ENCODE data around the gene OVAAL. TPM values are rescaled to one million over a fixed set of nuclear protein-coding genes. Genes with fewer than 3 reads are reported as not detected.

OVAAL gene
- polyA plus RNA-seq, 3 donors: not detected

DNA sequence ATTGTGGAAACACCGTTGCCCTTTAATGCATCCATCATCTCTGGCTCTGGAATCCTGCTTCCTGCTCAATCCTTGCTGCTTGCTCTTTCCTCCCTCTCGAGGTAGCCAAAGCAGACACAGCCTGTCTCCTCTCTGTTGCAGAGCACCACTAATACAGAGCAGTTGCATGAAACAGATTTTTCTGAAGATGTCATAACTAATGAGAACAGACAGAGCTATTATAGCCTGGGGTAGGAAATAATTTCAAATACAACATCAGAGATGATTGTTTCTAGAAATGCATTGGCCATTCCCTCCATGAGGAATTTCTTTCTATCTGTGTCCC, 33.1 kb upstream of the OVAAL start:
- H3K9me3 ChIP-seq (replicated peaks in 1 of 2; ENCODE audit: control insufficient read depth in 1 of 2, insufficient read depth in 1 of 2, low read length in 2 of 2): no peaks in the 10 kb centered on the region

DNA sequence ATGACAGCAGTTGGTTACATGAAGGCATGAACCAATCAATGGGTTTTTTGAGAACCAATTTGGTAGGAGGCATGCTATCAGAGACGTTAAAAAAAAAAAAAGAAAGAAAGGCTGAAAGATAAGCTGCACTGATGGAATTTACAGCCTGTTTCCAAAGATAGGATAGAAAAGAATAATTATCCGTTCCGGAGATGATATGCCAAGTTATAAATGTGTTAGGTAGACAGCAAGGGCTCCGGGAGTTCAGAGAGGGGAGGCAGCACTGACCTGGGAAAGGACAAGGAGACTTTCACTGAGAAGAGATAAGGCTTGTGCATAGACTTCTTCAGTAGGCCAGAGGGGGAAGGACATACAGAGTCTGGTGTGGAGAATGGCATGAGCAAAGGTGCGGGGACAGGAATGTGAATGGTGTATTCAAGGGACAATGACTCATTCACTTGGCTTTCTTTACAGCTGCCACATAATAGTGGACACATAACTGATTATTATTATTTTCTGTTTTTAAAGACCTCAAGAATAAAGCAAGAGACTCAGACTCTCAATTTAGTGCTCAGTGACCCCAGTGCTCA, 31.6 kb upstream of the OVAAL start:
- TF ChIP-seq, protein P1, sequence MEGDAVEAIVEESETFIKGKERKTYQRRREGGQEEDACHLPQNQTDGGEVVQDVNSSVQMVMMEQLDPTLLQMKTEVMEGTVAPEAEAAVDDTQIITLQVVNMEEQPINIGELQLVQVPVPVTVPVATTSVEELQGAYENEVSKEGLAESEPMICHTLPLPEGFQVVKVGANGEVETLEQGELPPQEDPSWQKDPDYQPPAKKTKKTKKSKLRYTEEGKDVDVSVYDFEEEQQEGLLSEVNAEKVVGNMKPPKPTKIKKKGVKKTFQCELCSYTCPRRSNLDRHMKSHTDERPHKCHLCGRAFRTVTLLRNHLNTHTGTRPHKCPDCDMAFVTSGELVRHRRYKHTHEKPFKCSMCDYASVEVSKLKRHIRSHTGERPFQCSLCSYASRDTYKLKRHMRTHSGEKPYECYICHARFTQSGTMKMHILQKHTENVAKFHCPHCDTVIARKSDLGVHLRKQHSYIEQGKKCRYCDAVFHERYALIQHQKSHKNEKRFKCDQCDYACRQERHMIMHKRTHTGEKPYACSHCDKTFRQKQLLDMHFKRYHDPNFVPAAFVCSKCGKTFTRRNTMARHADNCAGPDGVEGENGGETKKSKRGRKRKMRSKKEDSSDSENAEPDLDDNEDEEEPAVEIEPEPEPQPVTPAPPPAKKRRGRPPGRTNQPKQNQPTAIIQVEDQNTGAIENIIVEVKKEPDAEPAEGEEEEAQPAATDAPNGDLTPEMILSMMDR (IDR thresholded peaks at IDR 0.05): no peak
- H3K36me3 ChIP-seq (replicated peaks in 1 of 2; ENCODE audit: control insufficient read depth in 1 of 2, insufficient read depth in 2 of 2, low read length in 2 of 2): no peaks in the 10 kb centered on the region
- H3K9ac ChIP-seq (ENCODE audit: insufficient read depth, low read length, poor library complexity, severe bottlenecking): no peak overlapping the region
- no peaks in the 10 kb centered on the region for H3K9me3 ChIP-seq (replicated peaks in 1 of 2; ENCODE audit: control insufficient read depth in 1 of 2, insufficient read depth in 1 of 2, low read length in 2 of 2)
- Mint-ChIP-seq H3K27ac (no peak overlapping the region), H3K4me1 (peaks cover 10% of the 10 kb centered on the region), H3K9me3 (no peaks in the 10 kb centered on the region), H3K4me3 (no peak overlapping the region), H3K36me3 (no peaks in the 10 kb centered on the region), H3K27me3 (ENCODE audit: low read depth in 3 of 3) (peaks cover 0 to 4% (median 0%) of the 10 kb centered on the region in 3 donors)
- H3K79me2 ChIP-seq (ENCODE audit: insufficient read depth, low read length): no peaks in the 10 kb centered on the region
- H3K27me3 ChIP-seq (ENCODE audit: control insufficient read depth in 2 of 2, insufficient read depth in 2 of 2, low read length in 2 of 2): no peaks in the 10 kb centered on the region
- H3K4me2 ChIP-seq (replicated peaks; ENCODE audit: extremely low read depth, low read length, poor library complexity, severe bottlenecking): no peak overlapping the region
- intact Hi-C loops (cut with micrococcal nuclease): no loop called here
- H3K4me3 ChIP-seq (replicated peaks in 1 of 3; ENCODE audit: low read depth in 2 of 3, low read length in 3 of 3): no peak overlapping the region
- DNase-seq: no peak
- no peaks in the 10 kb centered on the region for H4K20me1 ChIP-seq (ENCODE audit: insufficient read depth, low read length)
- peaks cover 5 to 8% of the 10 kb centered on the region in 2 donors for H3K4me1 ChIP-seq (ENCODE audit: control insufficient read depth in 1 of 2, insufficient read depth in 2 of 2, low read length in 2 of 2)
- no peak overlapping the region for H2AFZ ChIP-seq (ENCODE audit: insufficient read depth, low read depth, low read length, poor library complexity, severe bottlenecking)
- WGBS (ENCODE audit: insufficient coverage): 100% methylated on average over 4 of the region's 5 CpGs
- H3K27ac ChIP-seq (ENCODE audit: low read depth in 1 of 2, low read length in 2 of 2): no peak overlapping the region

More for the DNA sequence above, 33.1 kb upstream of the OVAAL start:
- H3K4me3 Mint-ChIP-seq: peak overlapping the region in 1 of 2 donors; percentile 80
- H3K4me3 ChIP-seq (replicated peaks in 1 of 3; ENCODE audit: low read depth in 2 of 3, low read length in 3 of 3): no peak overlapping the region
- H4K20me1 ChIP-seq (ENCODE audit: insufficient read depth, low read length): no peaks in the 10 kb centered on the region
- peaks cover 5 to 8% of the 10 kb centered on the region in 2 donors for H3K4me1 ChIP-seq (ENCODE audit: control insufficient read depth in 1 of 2, insufficient read depth in 2 of 2, low read length in 2 of 2)
- no peak overlapping the region for H3K9ac ChIP-seq (ENCODE audit: insufficient read depth, low read length, poor library complexity, severe bottlenecking)
- H3K27ac ChIP-seq (ENCODE audit: low read depth in 1 of 2, low read length in 2 of 2): no peak overlapping the region
- intact Hi-C loops (cut with micrococcal nuclease): no loop called here
- H3K27me3 Mint-ChIP-seq (ENCODE audit: low read depth in 3 of 3): peaks cover 0 to 4% (median 1%) of the 10 kb centered on the region in 3 donors
- DNase-seq: no peak
- H3K4me1 Mint-ChIP-seq: peaks cover 10% of the 10 kb centered on the region
- no peaks in the 10 kb centered on the region for H3K27me3 ChIP-seq (ENCODE audit: control insufficient read depth in 2 of 2, insufficient read depth in 2 of 2, low read length in 2 of 2)
- TF ChIP-seq, protein P1 (IDR thresholded peaks at IDR 0.05): no peak
- H2AFZ ChIP-seq (ENCODE audit: insufficient read depth, low read depth, low read length, poor library complexity, severe bottlenecking): peak overlapping the region; percentile 23
- H3K27ac Mint-ChIP-seq: no peak overlapping the region
- H3K9me3 Mint-ChIP-seq: no peaks in the 10 kb centered on the region
- H3K36me3 ChIP-seq (replicated peaks in 1 of 2; ENCODE audit: control insufficient read depth in 1 of 2, insufficient read depth in 2 of 2, low read length in 2 of 2): no peaks in the 10 kb centered on the region
- WGBS (ENCODE audit: insufficient coverage): 0% methylated on average over 1 of the region's 2 CpGs
- H3K36me3 Mint-ChIP-seq: no peaks in the 10 kb centered on the region
- H3K79me2 ChIP-seq (ENCODE audit: insufficient read depth, low read length): no peaks in the 10 kb centered on the region
- no peak overlapping the region for H3K4me2 ChIP-seq (replicated peaks; ENCODE audit: extremely low read depth, low read length, poor library complexity, severe bottlenecking)

All from CD14-positive monocyte (primary cell).